ENCODE data around the gene WDR7.

Gene WDR7

DNA sequence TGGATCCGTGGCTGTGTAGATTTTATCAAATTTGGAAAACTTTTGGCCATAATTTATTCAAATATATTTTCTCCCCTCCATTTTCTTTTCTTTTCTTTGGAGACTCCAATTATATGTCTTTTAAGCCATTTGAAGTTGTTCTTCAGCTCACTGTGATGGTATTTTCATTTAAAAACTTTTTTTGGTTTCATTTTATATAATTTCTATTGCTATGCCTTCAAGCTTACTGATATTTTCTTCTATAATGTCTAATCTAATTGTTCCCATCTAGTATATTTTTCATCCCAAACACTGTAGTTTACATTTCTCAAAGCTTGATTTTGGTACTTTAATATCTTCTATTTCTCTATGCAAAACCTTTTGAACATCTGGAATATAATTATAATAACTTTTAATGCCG, 72.5 kb downstream of the WDR7 start:
- no peak for DNase-seq

DNA sequence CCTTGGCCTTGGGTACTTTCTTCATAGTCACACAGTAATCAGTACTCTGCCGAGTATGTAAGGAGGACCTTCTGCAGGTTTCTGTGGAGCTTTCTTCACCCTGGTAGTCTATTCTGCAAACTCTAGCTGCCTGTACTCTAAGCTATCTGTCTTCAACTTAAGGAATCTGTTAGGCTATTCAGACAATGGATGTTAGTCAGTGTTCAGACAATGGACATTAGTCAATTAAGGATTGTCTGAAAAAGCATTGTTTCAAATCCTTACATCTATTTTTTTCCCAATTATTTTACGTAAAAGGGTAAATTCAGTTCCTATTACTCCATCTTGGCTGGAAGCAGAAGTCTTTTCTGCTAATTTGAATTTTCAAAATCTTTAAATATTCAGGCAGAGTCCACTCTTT, 75.7 kb downstream of the WDR7 start:
- no peak for DNase-seq

DNA sequence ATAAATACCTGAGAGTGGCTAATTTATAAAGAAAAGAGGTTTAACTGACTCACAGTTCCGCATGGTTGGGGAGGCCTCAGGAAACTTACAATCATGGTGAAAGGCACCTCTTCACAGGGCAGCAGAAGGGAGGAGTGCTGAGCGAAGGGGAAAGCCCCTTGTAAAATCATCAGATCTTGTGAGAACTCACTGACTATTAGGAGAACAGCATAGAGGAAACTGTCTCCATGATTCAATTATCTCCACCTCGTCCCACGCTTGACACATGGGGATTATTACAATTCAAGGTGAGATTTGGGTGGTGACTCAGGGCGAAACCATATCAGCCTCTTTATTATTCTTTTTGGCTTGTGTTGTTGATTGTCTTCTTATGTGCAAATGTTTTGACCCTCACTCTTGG, 76.2 kb downstream of the WDR7 start:
- DNase-seq: no peak

DNA sequence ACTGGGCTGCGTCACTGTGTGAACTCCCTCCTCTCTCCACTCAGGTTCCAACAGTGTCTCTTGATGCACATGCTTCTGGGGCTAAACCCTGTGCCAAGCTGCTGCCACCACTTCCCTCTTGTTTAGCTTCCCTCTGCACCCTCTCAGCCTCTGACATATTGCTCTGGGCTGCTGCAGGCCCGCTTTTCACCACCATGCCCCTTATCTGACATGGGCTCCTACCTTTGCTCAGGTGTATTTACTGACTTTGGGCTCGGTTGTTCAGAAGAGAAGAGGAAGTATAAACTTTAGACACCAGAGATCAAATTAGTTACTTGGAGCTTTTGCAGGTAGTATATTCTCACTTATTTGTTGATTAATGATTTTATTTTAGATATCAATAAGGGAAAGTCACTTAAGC, 77.6 kb downstream of the WDR7 start:
- no peak for DNase-seq

DNA sequence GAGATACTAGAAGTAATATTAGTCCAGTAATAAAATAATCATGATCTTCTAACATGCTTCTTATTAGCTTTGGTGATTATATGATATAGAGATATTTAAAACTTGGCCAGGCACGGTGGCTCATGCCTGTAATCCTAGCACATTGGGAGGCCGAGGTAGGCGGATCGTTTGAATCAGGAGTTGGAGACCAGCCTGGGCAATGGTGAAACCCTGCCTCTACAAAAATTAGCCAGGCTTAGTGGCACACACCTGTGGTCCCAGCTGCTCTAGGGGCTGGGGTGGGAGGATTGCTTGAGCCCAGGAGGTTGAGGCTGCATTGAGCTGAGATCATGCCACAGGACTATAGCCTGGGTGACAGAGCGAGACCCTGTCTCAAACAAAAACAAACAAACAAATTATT, 87.0 kb downstream of the WDR7 start:
- no peak for DNase-seq

DNA sequence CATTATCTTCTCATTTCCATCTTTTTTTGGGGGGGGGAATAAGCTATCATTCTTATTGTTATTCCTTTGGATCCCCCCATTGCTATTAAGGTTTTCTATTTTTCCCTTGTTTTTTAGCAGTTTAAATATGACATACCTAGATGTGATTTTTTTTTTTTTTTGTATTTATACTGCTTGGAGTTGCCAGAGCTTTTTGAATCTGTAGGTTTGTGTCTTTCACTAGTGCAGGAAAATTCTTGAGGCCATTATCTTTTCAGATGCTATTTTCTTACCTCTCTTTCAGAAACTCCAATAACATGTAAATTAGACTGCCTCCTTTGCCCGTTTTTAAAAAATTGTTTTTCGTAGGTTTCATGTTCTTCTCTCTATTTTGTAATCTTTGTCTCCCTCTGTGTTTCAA, 88.6 kb downstream of the WDR7 start:
- DNase-seq: no peak

DNA sequence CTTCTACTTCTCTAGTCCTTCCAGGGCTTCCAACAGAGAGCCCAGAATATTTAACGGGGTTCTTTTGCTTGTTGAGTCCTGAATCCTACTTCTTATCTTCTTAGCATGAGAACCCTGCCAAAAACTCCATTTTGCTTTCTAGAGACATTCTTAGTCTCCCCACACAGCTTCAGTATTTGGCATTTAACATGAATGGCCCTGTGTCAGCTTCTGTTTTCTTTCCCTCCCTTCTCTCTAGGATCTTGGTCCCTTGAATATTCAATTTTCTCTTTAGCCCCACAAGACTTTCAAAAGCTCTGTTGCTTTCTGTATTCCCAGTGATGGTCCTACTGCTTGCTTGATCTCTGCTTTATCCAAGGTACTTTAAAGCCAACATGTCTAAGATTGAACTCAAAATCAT, 89.5 kb downstream of the WDR7 start:
- no peak for DNase-seq

DNA sequence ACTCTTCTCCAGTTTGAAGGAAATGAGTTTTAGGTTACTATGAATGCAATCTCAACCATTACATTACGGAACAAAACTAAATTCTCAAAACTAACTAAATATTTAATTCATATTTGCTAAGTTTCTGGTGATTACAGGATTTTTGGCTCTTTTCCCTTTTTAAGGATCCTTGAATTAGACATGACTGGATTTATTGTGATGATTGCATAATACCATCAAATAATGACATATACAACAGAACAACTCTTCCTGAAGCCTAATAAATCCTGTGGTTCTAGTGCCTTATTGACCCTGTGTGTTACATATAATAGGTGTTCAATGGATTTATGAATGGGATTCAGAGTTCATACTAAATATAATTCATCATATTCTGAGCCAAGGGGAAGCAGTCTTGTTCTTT, 90.5 kb downstream of the WDR7 start:
- DNase-seq: no peak

DNA sequence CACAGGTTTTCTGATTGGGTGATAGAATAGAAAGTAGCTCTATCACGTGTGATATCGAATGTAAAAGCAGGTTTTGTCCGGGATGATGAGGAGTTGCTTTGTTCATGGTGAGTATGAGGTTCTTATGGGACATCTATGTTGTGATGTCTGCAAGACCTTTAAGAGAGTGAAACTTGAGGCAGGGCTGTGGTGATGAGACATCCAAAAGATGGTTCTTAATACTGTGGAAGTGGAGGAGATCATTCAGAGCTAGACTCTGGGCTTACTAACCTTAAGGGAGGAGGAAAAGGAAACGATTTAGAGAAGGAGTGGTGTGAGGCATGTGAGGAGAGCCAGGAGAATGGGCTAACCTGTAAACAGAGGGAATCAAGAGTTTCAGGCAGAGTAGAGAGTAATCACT, 92.0 kb downstream of the WDR7 start:
- DNase-seq: no peak

DNA sequence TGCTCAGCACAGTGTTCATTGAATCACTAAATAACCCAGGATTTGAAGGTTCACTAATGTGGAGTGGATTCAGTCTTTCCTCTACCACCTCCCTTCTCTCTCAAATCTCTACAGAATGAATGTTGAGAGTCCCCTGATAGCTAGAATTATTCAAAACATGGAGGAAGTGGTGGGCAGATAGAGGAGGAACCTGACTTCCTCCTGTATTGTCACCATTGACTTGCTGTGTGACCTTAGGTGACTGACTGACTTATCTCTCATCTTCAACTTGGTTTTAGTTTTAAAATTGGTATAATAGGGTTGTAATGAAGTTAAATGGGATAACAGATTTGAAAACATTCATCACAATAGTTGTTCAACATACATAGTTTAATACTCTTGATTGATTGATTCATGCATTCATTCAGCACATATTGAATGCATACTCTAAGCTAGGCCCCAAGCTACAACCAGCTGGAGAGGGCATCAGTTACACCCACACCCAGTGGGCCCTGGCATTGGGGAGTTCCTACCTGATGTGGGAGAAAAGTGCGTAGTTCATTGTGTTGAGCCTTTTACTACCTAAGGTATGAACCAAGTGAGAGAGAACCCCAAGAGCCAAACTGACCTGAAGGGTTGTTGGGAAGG, 96.0 kb downstream of the WDR7 start:
- DNase-seq: no peak

DNA sequence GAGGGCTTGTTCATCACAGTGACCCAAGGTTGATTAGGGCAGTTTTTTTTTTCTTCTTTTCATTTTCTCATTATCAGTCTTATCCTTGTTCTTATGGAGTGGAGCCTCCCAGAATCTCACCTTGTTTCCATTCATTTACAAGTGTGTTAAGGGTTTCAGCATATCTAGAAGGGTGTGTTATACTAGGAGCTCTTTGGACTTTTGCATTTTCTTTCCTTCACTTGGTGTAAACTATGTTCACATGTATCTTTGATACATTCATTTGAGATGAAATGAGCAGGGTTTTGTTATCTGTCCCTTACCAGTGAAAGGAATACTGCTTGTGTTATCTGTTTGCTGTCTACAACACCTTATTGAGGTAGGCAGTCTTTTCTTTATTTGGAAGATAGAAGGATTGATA, 96.7 kb downstream of the WDR7 start:
- no peak for DNase-seq

DNA sequence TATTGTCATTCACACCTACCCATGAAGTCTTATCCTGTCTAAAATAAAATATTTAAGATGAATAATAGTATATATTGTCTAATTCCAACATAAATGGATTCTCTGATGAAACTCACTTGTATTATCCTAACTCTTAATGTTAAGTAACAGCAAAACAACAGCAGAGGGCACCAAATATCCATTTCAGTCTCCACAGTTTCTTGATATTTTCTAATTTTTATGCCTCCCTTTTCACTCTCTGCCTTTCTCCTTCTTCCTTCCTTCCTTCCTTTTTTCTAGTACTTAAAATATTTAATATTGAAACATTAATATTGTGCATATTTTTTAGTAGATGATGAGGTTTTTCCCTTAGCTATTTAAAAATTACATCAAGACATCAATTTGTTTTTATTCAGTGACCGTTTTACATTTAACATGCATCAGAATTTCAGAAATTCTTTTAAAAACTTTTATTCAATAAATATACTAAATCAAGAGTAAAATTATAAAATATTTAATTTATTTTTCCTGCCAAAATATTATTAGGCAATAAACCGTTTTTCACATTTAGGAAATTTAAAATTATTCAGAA, 97.6 kb downstream of the WDR7 start:
- no peak for DNase-seq

DNA sequence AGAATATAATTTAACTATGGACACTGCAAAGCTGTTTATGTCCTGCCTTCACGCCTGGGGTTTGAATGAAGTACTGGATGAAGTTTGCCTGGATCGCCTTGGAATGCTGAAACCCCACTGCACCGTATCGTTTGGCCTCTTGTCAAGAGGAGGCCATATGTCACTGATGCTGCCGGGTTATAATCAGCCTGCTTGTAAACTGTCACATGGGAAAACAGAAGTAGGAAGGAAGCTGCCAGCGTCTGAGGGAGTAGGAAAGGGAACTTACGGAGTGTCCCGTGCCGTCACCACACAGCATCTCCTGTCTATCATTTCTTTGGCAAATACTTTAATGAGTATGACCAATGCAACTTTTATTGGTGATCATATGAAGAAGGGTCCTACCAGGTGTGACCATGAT, 105.8 kb downstream of the WDR7 start:
- DNase-seq: no peak

DNA sequence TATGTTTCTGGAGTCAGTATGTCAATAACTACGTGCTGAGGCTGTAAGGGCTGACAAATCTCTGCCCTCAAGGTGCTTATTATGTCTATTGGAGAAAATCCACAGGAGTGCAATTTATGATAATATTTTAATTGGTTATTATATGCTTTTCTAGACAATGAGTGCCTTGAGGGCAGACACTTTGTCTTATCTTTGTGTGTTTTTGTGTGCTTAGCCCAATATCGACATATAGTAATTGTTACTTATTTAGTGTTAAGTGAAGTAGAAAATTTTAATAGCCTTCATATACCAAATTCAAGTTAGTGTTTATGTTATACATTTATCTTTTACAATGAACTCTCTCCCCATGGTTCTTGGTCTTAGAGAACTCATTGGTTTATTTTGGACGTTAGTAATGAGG, 118.9 kb downstream of the WDR7 start:
- DNase-seq: no peak

DNA sequence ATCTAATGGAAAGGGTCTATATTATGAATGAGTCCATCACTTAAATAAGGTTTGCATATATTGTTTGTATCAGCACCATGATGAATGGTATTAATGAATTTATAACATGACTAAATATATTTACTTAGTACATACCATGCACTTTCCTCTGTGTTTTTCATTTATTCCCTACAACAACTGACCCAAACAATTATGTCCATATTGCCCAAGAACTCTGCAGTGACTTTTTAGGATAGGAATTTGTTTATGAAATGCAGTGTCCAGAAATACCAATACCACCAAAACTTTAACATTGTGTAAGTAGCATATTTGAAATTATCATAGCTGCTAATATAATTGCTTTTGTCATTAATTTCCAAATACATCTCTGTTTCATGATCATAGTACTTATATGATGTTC, 119.7 kb downstream of the WDR7 start:
- no peak for DNase-seq

DNA sequence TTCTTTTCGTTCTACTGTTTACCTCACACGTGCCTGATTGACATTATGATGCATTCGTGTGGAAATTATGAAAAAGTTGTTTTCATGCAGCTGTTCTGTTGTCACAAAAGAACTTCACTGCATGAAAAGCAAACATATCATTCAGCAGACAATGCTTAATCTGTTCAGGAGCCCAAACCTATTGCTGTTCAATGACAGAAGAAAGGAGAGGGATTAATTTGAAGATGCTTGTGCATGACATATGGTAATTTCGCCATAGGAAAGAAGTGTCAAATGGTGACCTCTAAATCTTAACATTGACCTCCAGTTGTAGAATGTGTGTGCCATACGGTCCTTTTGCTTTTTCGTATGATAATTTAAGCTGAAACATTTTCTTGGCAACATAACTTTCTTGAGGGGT, 124.5 kb downstream of the WDR7 start:
- no peak for DNase-seq

DNA sequence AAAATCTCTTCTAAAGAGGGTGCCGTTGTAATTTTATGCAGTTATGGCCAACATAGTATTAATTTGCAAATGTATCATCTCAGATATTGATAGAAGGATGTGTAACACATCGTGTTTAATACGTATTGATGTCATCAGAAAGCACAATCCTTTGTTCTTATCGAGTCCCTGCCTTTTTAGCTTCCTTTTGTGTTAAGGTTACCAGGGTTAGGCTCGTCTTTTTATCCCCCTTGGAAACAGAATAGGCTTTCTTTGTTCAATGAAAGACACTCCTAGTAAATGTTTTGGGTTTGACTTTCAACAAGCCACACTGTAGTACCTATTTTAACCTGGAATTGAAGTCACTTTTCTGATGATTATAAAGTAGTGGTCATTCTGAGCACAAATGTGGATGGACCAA, 136.2 kb downstream of the WDR7 start:
- no peak for DNase-seq

DNA sequence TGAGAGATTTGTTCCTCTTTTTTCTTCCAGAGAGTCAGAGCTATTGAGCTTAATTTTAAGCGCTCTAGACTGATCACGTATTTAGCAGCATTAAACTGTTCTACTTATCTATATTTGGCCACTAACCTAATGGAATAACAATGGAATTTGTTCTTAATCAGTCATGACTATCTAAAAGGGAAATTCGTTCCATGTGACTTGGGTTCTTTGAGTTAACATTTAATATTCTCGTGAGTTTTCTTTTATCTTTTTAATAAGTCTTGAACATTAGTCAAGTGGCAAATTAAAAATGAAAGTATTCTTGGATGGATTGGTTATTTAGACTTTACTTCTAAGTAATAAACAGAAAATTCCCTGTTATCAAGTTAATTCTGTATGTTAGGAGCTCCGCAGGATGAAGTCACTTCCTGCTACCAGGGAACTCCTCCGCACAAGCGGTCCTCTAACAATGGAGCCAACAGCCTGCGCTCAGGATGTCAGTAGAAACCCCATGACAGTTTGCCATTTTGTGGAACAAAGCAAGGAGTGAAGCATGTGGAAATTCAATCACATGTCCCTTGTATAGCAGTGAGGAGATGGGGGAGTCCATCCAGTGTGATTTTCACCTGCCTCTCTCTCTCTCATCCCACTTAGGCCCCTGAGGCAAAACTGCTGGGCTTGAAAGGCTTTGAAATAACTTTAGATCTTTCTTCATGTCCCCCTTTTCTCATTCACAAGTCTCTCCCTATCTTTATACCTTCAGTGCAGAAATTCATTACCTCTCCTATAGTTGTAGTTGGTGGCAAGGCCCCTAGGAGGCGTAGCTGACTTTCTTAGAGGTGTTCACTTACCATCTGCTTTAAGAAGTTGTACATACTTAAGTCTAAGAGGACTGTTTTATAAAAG, 138.1 kb downstream of the WDR7 start:
- DNase-seq: no peak

DNA sequence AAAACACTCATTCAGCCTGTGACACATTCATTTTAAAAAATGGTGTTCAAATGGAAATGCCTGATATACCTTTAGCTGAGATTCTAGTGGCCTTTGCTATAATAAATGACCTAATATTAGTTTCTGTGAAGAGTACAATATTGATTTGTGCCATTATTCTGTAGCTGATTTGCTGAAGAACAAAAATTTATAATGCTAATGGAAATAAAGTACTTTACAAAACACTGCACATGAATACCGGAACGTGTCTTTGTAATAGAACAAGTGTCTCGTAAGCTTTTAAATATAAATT, 138.7 kb downstream of the WDR7 start:
- no peak for DNase-seq

DNA sequence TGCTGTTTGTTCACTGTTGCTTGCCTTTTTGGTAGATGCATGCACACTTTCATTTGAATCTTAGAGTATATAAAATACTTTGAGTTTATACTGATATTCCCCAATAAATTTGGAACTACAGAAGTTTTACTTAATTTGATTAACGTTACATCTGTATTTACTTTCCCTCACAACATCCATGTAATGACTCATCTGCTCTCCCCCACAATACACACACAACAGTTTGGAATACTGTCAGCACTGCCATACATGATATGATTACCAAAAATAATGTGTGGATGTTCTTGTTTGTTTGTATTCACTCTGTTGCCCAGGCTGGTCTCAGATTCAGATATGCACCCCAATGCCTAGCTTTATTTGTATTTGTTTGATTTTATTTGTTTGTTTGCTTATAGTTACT, 144.2 kb downstream of the WDR7 start:
- no peak for DNase-seq

DNA sequence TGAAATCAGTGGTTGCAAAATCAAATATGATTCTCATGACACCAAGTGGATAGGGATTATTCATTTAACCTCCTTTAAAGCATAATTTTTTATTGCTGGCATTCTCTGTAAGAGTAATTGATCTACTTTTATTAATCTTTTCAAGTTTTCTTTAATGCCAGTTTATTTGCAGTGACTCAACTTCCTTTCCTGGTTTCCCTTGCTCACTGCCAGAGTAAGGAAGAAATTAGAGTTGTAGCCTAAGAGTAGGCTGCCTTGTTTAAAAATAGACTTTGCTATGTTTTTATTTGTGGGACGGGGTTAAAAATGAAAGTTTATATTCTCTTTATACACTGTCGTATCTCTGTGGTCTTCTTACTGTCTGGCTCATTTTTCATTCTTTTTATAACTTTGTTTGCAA, 148.6 kb downstream of the WDR7 start:
- no peak for DNase-seq

DNA sequence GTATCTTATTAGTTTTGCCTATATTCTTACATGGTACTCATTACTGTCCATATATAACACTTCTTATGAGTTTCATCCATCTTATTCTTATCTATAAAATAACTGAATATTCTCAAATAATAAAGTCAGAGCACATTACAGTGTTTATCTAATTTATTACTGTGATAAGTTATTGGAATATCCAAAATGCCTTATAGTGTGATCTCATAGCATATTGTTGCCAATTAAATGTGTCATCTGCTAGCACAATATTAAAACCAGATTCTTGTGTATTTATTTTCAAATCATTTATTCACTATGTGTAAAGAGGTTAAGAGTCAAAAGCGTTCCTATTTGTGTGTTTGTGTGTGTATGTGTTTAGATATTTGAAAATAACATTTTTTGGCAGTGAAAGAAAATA, 151.9 kb downstream of the WDR7 start:
- DNase-seq: no peak

DNA sequence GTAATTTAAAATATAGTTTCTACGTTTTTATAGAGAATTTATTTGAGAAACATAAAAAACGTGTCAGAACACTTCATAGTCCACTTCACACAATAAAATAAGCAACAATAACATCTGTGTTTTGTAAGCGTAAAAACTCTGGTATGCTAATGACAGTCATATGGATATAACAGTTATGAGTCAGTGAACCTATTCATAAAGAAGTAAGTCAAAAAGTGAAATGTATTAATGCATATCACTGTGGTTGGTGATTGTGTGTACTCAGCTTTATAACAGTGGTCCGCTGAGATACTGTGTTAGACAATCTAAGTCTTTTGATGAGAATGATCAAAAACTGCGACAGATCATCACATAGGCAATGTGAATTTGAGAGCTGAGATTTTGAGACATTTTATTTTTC, 153.2 kb downstream of the WDR7 start:
- DNase-seq: no peak

DNA sequence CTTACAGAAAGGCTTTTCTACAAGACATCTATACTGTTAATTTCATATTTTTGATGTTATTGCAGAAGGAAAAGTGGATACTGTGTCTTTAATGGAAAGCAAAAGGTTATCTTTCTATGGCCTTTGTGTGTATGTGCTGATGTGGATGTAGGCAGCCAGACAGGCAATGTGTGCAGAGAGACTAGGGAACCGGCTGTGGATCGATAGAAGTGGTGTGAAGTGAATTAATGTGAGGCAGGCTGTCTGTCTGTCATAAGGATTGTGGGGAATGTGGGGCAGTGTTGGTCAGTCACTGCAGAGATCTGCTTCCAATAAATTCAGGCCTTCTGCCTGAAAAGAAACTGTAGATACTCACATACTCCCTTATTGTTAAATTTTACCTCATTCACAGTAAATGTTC, 156.7 kb downstream of the WDR7 start:
- no peak for DNase-seq

DNA sequence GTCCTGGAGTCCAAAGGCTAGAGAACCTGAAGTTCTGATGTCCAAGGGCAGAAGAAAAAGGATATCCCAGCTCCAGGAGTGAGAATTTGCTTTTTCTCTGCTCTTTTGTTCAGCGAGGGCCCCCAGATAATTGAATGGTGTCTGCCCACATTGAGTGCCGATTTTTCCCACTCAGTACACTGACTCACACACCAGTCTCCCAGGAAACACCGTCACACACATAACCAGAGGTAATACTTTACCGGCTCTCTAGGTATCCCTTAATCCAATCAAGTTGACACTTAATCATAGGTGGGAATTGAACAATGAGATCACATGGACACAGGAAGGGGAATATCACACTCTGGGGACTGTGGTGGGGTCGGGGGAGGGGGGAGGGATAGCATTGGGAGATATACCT, 161.5 kb downstream of the WDR7 start:
- no peak for DNase-seq
